H9 (cell line): ENCODE measurements around the gene GCGR. TPM values are rescaled to one million over a fixed set of nuclear protein-coding genes. Genes with fewer than 3 reads are reported as not detected.

ENCODE experiments used
- DNase-seq: peaks from one replicate; pipeline ENCODE4 v3.0.0-alpha.2; 2017
- H2AFZ ChIP-seq: one replicate; pipeline ENCODE4 v1.6.1; 2013; ENCODE audit warnings: mild to moderate bottlenecking, low read length, control low read depth, moderate library complexity
- H2AK5ac ChIP-seq: 2 replicates; pipeline ENCODE4 v1.6.1; 2013; ENCODE audit warnings: low read length, control low read depth, mixed read lengths; ENCODE audit not compliant: insufficient read length
- H2BK120ac ChIP-seq: one replicate; pipeline ENCODE4 v1.6.1; 2013; ENCODE audit warnings: low read depth, mild to moderate bottlenecking, low read length, control low read depth, inconsistent platforms; ENCODE audit not compliant: poor library complexity, severe bottlenecking
- H2BK12ac ChIP-seq: 2 replicates; pipeline ENCODE4 v1.6.1; 2013; ENCODE audit warnings: low read length, control low read depth, mixed read lengths, low read depth; ENCODE audit not compliant: insufficient read length
- H2BK15ac ChIP-seq: 2 replicates; pipeline ENCODE4 v1.6.1; 2013; ENCODE audit warnings: low read depth, low read length, control low read depth
- H2BK20ac ChIP-seq: one replicate; pipeline ENCODE4 v1.6.1; 2013; ENCODE audit warnings: low read depth, mild to moderate bottlenecking, low read length, control low read depth, inconsistent platforms; ENCODE audit not compliant: poor library complexity, severe bottlenecking
- H2BK5ac ChIP-seq: 2 replicates; pipeline ENCODE4 v1.6.1; 2013; ENCODE audit warnings: low read length, control low read depth, mixed read lengths; ENCODE audit not compliant: insufficient read length
- H3K14ac ChIP-seq: 2 replicates; pipeline ENCODE4 v1.6.1; 2013; ENCODE audit warnings: low read length, control low read depth; ENCODE audit not compliant: insufficient read depth
- H3K18ac ChIP-seq: 2 replicates; pipeline ENCODE4 v1.6.1; 2013; ENCODE audit warnings: low read depth, mild to moderate bottlenecking, mixed read lengths, low read length, control low read depth; ENCODE audit not compliant: insufficient read length
- H3K23ac ChIP-seq: 2 replicates; pipeline ENCODE4 v1.6.1; 2013; ENCODE audit warnings: low read length, control low read depth, mixed read lengths, low read depth; ENCODE audit not compliant: insufficient read length
- H3K23me2 ChIP-seq: 2 replicates; pipeline ENCODE4 v1.6.1; 2013; ENCODE audit warnings: low read depth, mild to moderate bottlenecking, mixed read lengths, low read length, control low read depth; ENCODE audit not compliant: insufficient read length, poor library complexity, severe bottlenecking
- H3K27ac ChIP-seq: 2 replicates; pipeline ENCODE4 v1.5.1; 2013; ENCODE audit warnings: low read length, control low read depth, mixed read lengths, low read depth; ENCODE audit not compliant: insufficient read length
- H3K27me3 ChIP-seq: 2 replicates; pipeline ENCODE4 v1.6.1; 2013; ENCODE audit warnings: low read length, control low read depth, inconsistent platforms; ENCODE audit not compliant: insufficient read depth
- H3K4ac ChIP-seq: 2 replicates; pipeline ENCODE4 v1.6.1; 2013; ENCODE audit warnings: low read depth, mild to moderate bottlenecking, control low read depth, inconsistent platforms, low read length, moderate library complexity
- H3K4me1 ChIP-seq: 2 replicates; pipeline ENCODE4 v1.6.1; 2013; ENCODE audit warnings: low read length, control low read depth, inconsistent platforms; ENCODE audit not compliant: insufficient read depth
- H3K4me2 ChIP-seq: 2 replicates; pipeline ENCODE4 v1.6.1; 2013; ENCODE audit warnings: low read length, control low read depth, mixed read lengths; ENCODE audit not compliant: insufficient read length, insufficient read depth
- H3K56ac ChIP-seq: 2 replicates; pipeline ENCODE4 v1.6.1; 2013; ENCODE audit warnings: low read depth, mild to moderate bottlenecking, mixed read lengths, low read length, control low read depth; ENCODE audit not compliant: insufficient read length
- H3K79me1 ChIP-seq: 2 replicates; pipeline ENCODE4 v1.6.1; 2013; ENCODE audit warnings: low read depth, mild to moderate bottlenecking, moderate library complexity, low read length, control low read depth, inconsistent platforms; ENCODE audit not compliant: insufficient read depth, poor library complexity, severe bottlenecking
- H3K79me2 ChIP-seq: 2 replicates; pipeline ENCODE4 v1.6.1; 2013; ENCODE audit warnings: low read length, control low read depth, inconsistent platforms; ENCODE audit not compliant: insufficient read depth
- H3K9ac ChIP-seq: 2 replicates; pipeline ENCODE4 v1.6.1; 2013; ENCODE audit warnings: low read length, control low read depth, mixed read lengths; ENCODE audit not compliant: insufficient read length; ENCODE audit errors: extremely low read depth
- H3K9me3 ChIP-seq: one replicate; pipeline ENCODE4 v1.6.1; 2013; ENCODE audit warnings: low read depth, low read length, inconsistent platforms; ENCODE audit not compliant: control insufficient read depth
- H3T11ph ChIP-seq: one replicate; pipeline ENCODE4 v1.6.1; 2013; ENCODE audit warnings: mild to moderate bottlenecking, low read length, control low read depth, inconsistent platforms
- H4K20me1 ChIP-seq: one replicate; pipeline ENCODE4 v1.6.1; 2013; ENCODE audit not compliant: control insufficient read depth, insufficient read length, insufficient read depth
- H4K5ac ChIP-seq: 2 replicates; pipeline ENCODE4 v1.6.1; 2013; ENCODE audit warnings: low read depth, mild to moderate bottlenecking, mixed read lengths, low read length, control low read depth; ENCODE audit not compliant: insufficient read length
- H4K8ac ChIP-seq: replicated peaks from 2 replicates; pipeline ENCODE4 v1.6.1; 2013; ENCODE audit warnings: low read length, control low read depth, mixed read lengths, low read depth; ENCODE audit not compliant: insufficient read length
- H4K91ac ChIP-seq: 2 replicates; pipeline ENCODE4 v1.6.1; 2013; ENCODE audit warnings: low read depth, mild to moderate bottlenecking, moderate library complexity, mixed read lengths, low read length, control low read depth; ENCODE audit not compliant: insufficient read length
- H3K27ac Mint-ChIP-seq, 3 experiments: 2 replicates in 2 of 3; 3 replicates in 1 of 3; pipeline ENCODE4 v1.8.0; 2020 to 2021; ENCODE audit warnings: mixed read lengths in 3 of 3, mild to moderate bottlenecking in 1 of 3, moderate library complexity in 1 of 3
- H3K27me3 Mint-ChIP-seq: 2 replicates; pipeline ENCODE4 v1.8.0; 2021; ENCODE audit warnings: low read depth, mild to moderate bottlenecking, moderate library complexity, mixed read lengths
- H3K36me3 Mint-ChIP-seq, 3 experiments: 2 replicates in 2 of 3; 3 replicates in 1 of 3; pipeline ENCODE4 v1.8.0; 2020 to 2021; ENCODE audit warnings: low read depth in 3 of 3, mixed read lengths in 3 of 3; ENCODE audit not compliant: insufficient read depth in 1 of 3
- H3K4me1 Mint-ChIP-seq, 2 experiments: 2 replicates each; pipeline ENCODE4 v1.8.0; 2020; ENCODE audit warnings: mixed read lengths in 2 of 2
- H3K4me3 Mint-ChIP-seq, 2 experiments: 2 replicates in 1 of 2; 3 replicates in 1 of 2; pipeline ENCODE4 v1.8.0; 2020 to 2021; ENCODE audit warnings: mild to moderate bottlenecking in 2 of 2, mixed read lengths in 2 of 2, moderate library complexity in 1 of 2
- H3K9me3 Mint-ChIP-seq, 2 experiments: 2 replicates in 1 of 2; 3 replicates in 1 of 2; pipeline ENCODE4 v1.8.0; 2020; ENCODE audit warnings: mild to moderate bottlenecking in 2 of 2, mixed read lengths in 2 of 2, moderate library complexity in 1 of 2
- CTCF ChIP-seq: fragments of 200-600 bp; sonication (generic); conservative IDR thresholded peaks from 3 replicates; pipeline ENCODE4 v1.8.0; 2021; ENCODE audit warnings: antibody characterized with exemption, mild to moderate bottlenecking
- WGBS: extraction: QIAGEN DNeasy Blood & Tissue Kit; methylation state at CpG from one replicate; pipeline ENCODE4 v1.1.7; 2013; ENCODE audit warnings: missing lambda C conversion rate, low lambda C conversion rate, mixed read lengths; ENCODE audit not compliant: insufficient read length; ENCODE audit errors: extremely low coverage; 5-methylcytosine and 5-hydroxymethylcytosine counted together
- total RNA-seq: library from RNA; stranded (reverse); gene quantifications from 2 replicates; pipeline ENCODE4 v1.2.1, GENCODE V29; 2021

Gene GCGR
- total RNA-seq, 1 experiment from 2014 or later, result 0.24 TPM

- no peak overlapping the region for H3K9ac ChIP-seq
- no CpG with 5 or more reads among the region's 11 CpGs for WGBS
- no peak overlapping the region for H2BK5ac ChIP-seq
- no peak overlapping the region for H2BK120ac ChIP-seq
- H3T11ph ChIP-seq, result no peak overlapping the region
- no peak overlapping the region for H4K91ac ChIP-seq
- H3K27ac Mint-ChIP-seq, result 0 out of 7 replicates have a peak overlapping the region, but pooled peaks of 1 of the 3 experiments have one; percentile 34
- no peak overlapping the region for H3K23ac ChIP-seq
- H3K79me2 ChIP-seq, result peaks cover 2% of the 10 kb centered on the region; the same call in 1 of the 2 replicates
- no peak overlapping the region for H2BK20ac ChIP-seq
- TF ChIP-seq CTCF, result no peak
- H3K36me3 Mint-ChIP-seq, result peaks cover 17 to 46% (median 38%) of the 10 kb centered on the region in 3 experiments; a peak in 6 of 7 replicates
- no peaks in the 10 kb centered on the region for H3K9me3 Mint-ChIP-seq
- H3K56ac ChIP-seq, result no peak overlapping the region
- H2AFZ ChIP-seq, result no peak overlapping the region
- no peaks in the 10 kb centered on the region for H3K4me1 ChIP-seq
- H2BK12ac ChIP-seq, result no peak overlapping the region
- H3K14ac ChIP-seq, result no peak overlapping the region
- no peak overlapping the region for H3K18ac ChIP-seq
- no peaks in the 10 kb centered on the region for H3K79me1 ChIP-seq
- H4K5ac ChIP-seq, result no peak overlapping the region
- no peak overlapping the region for H3K27ac ChIP-seq
- H3K9me3 ChIP-seq, result no peaks in the 10 kb centered on the region
- no peaks in the 10 kb centered on the region for H4K20me1 ChIP-seq
- H2AK5ac ChIP-seq, result no peak overlapping the region
- no peak overlapping the region for H3K4ac ChIP-seq
- H3K27me3 ChIP-seq, result no peaks in the 10 kb centered on the region
- H3K4me3 Mint-ChIP-seq, result no peak overlapping the region
- no peak overlapping the region for H2BK15ac ChIP-seq
- DNase-seq, result no peak
- no peaks in the 10 kb centered on the region for H3K27me3 Mint-ChIP-seq
- H3K4me1 Mint-ChIP-seq, result peaks cover 5 to 6% of the 10 kb centered on the region in 2 experiments; a peak in 3 of 4 replicates
- H3K23me2 ChIP-seq, result no peaks in the 10 kb centered on the region
- H3K4me2 ChIP-seq, result no peak overlapping the region
- no peak overlapping the region for H4K8ac ChIP-seq
Observed at GRCh38 chr17:81842378-81842724, 38.4 kb downstream of the GCGR start.
